ENCODE results near the gene AGTR2. TPM values are rescaled to one million over a fixed set of nuclear protein-coding genes. Genes with fewer than 3 reads are reported as not detected.
"Not testable (repeated sequence)": the region's sequence is repeated elsewhere in the genome, so short reads cannot be mapped to it uniquely, and the experiment has no call there.

Gene AGTR2, protein sequence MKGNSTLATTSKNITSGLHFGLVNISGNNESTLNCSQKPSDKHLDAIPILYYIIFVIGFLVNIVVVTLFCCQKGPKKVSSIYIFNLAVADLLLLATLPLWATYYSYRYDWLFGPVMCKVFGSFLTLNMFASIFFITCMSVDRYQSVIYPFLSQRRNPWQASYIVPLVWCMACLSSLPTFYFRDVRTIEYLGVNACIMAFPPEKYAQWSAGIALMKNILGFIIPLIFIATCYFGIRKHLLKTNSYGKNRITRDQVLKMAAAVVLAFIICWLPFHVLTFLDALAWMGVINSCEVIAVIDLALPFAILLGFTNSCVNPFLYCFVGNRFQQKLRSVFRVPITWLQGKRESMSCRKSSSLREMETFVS
- not detected for polyA plus RNA-seq

DNA sequence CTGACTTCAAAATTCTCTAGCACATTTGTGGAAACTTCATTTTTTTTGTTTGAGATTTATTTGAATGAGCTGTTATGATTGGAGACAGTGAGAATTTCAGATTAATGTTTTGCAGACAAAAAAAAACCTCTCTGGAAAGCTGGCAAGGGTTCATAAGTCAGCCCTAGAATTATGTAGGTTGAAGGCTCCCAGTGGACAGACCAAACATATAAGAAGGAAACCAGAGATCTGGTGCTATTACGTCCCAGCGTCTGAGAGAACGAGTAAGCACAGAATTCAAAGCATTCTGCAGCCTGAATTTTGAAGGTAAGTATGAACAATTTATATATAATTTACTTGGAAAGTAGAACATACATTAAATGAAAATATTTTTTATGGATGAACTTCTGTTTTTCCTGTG, at the start of gene AGTR2:
TSS of gene AGTR2 (plus strand) at position 234 of the 400 bp plus-strand sequence. CDS start 1,537 bp downstream, outside the sequence.
- H3K4me1 Mint-ChIP-seq: no peaks in the 10 kb centered on the region
- H3K27ac Mint-ChIP-seq: no peak within 1 kb of the TSS
- H3K9me3 Mint-ChIP-seq: peaks cover 0 to 5% (median under 1%) of the 10 kb centered on the region in 6 donors
- DNase-seq: no peak
- H3K4me3 Mint-ChIP-seq: no peak within 1 kb of the TSS
- no peaks in the 10 kb centered on the region for H3K36me3 Mint-ChIP-seq
- peaks cover 0 to 5% (median 0%) of the 10 kb centered on the region in 3 donors for H3K27me3 Mint-ChIP-seq (ENCODE audit: low read depth in 3 of 3)

DNA sequence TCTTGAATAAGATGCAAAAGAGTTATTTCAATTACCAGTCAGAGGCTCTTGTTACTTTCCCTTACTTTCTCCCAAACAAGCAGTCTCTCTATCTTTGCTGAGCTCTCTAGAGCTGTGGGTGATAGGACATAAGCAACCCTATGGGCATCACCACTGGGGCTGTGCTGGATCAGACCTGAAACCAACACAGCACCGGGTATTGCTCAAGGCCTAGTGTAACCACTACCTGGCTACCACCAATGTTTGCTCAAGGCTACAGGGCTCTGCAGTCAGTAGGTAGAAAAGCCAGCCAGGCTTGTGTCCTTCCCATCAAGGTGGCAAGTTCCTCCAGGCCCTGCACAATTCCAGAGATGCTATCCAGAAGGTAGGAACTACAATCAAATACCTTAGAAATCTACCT, 35.3 kb upstream of the AGTR2 start:
- DNase-seq: no peak
- H3K36me3 Mint-ChIP-seq: no peaks in the 10 kb centered on the region
- no peaks in the 10 kb centered on the region for H3K4me1 Mint-ChIP-seq
- H3K9me3 Mint-ChIP-seq: peaks cover 0 to 1% (median 0%) of the 10 kb centered on the region in 6 donors
- H3K4me3 Mint-ChIP-seq: no peak overlapping the region
- no peak overlapping the region for H3K27ac Mint-ChIP-seq
- H3K27me3 Mint-ChIP-seq (ENCODE audit: low read depth in 3 of 3): no peaks in the 10 kb centered on the region

DNA sequence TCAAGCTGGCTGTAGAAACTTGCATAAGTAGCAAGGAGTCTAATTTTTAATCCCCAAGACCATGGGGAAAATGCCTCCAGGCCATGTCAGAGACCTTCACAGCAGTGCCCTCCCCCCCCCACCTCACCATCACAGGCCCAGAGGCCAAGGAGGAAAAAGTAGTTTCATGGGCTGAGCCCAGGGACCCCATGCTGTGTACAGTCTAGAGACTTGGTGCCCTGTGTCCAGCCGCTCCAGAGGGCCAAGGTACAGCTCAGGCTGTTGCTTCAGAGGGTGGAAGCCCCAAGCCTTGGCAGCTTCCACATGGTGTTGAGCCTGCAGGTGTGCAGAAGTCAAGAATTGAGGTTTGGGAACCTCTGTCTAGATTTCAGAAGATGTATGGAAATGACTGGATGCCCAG, 29.3 kb upstream of the AGTR2 start:
- H3K4me1 Mint-ChIP-seq; H3K4me3 Mint-ChIP-seq; H3K36me3 Mint-ChIP-seq; H3K27me3 Mint-ChIP-seq (ENCODE audit: low read depth in 3 of 3); DNase-seq; H3K27ac Mint-ChIP-seq; H3K9me3 Mint-ChIP-seq: not testable (repeated sequence)

DNA sequence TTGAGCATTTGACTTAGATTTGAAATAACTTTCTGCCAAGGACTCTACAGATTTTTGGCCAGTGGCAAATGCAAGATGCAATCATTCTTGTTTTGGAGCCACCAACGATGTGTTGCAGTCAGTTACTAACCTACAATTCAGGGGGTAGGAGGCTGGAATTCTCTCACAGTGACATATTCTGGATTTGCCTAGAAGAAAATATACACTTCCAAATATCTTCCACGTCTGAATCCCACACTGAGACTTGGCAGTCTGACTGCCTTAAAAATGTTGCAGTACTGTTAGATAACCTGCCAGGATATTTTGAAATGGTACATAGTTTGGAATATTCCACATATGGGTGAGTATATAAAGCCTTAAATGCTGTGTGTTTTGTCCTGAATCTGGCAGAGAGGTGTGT, 27.6 kb upstream of the AGTR2 start:
- no peak overlapping the region for H3K27ac Mint-ChIP-seq
- H3K27me3 Mint-ChIP-seq (ENCODE audit: low read depth in 3 of 3): peaks cover 0 to 3% (median 0%) of the 10 kb centered on the region in 3 donors
- H3K4me3 Mint-ChIP-seq: no peak overlapping the region
- H3K9me3 Mint-ChIP-seq: peaks cover 0 to 3% (median 0%) of the 10 kb centered on the region in 6 donors
- DNase-seq: no peak
- no peaks in the 10 kb centered on the region for H3K36me3 Mint-ChIP-seq
- H3K4me1 Mint-ChIP-seq: no peaks in the 10 kb centered on the region

DNA sequence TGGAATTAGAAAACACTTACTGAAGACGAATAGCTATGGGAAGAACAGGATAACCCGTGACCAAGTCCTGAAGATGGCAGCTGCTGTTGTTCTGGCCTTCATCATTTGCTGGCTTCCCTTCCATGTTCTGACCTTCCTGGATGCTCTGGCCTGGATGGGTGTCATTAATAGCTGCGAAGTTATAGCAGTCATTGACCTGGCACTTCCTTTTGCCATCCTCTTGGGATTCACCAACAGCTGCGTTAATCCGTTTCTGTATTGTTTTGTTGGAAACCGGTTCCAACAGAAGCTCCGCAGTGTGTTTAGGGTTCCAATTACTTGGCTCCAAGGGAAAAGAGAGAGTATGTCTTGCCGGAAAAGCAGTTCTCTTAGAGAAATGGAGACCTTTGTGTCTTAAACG, 2.4 kb downstream of the AGTR2 start:
- Mint-ChIP-seq H3K9me3 (peaks cover 0 to 5% (median under 1%) of the 10 kb centered on the region in 6 donors), H3K36me3 (no peaks in the 10 kb centered on the region), H3K4me1 (no peaks in the 10 kb centered on the region), H3K27ac (no peak overlapping the region), H3K27me3 (ENCODE audit: low read depth in 3 of 3) (peaks cover 0 to 6% (median 2%) of the 10 kb centered on the region in 3 donors), H3K4me3 (no peak overlapping the region)
- DNase-seq: no peak

DNA sequence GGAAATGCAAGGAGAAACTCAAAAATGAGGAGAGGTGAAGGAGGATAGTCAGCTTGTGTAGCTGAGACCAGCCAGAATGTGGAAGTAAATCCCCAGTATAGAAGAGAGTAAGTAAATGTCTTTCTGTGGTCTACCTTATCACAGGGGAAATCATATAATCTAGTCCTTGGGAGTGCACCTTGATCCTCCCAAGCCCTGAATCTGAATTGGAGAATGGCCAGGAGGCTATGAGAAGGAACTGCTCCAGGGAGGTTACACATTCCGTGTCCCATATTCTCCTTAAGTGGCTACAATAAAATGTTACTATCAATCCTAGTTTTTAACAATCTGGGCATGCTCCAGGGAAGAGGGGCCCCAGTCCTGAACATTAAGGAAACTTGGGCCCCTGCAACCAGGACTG, 10.8 kb downstream of the AGTR2 start:
- H3K27ac Mint-ChIP-seq: no peak overlapping the region
- H3K9me3 Mint-ChIP-seq: peaks cover 0 to 13% (median 3%) of the 10 kb centered on the region in 6 donors
- H3K4me1 Mint-ChIP-seq: no peaks in the 10 kb centered on the region
- peaks cover 0 to 5% (median 2%) of the 10 kb centered on the region in 3 donors for H3K27me3 Mint-ChIP-seq (ENCODE audit: low read depth in 3 of 3)
- H3K36me3 Mint-ChIP-seq: no peaks in the 10 kb centered on the region
- no peak overlapping the region for H3K4me3 Mint-ChIP-seq
- no peak for DNase-seq

DNA sequence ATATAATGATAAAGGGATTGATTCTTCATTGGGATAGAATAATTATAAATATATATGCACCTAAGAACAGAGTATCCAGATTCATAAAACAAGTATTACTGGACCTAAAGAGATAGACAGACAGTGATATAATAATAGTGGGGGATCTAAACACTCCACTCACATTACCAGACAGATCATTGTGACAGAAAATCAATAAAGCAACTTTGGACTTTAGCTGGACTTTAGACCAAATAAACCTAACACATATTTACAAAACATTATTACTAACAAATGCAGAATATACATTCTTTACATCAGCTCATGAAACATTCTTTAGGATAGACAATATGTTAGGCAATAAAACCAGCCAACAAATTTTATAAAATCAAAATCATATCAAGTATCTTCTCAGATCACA, 14.6 kb downstream of the AGTR2 start:
- peaks cover 1 to 19% (median 6%) of the 10 kb centered on the region in 6 donors for H3K9me3 Mint-ChIP-seq
- no peaks in the 10 kb centered on the region for H3K4me1 Mint-ChIP-seq
- H3K36me3 Mint-ChIP-seq: no peaks in the 10 kb centered on the region
- no peak for DNase-seq
- no peak overlapping the region for H3K4me3 Mint-ChIP-seq
- H3K27ac Mint-ChIP-seq: no peak overlapping the region
- peaks cover 0 to 5% (median 2%) of the 10 kb centered on the region in 3 donors for H3K27me3 Mint-ChIP-seq (ENCODE audit: low read depth in 3 of 3)

DNA sequence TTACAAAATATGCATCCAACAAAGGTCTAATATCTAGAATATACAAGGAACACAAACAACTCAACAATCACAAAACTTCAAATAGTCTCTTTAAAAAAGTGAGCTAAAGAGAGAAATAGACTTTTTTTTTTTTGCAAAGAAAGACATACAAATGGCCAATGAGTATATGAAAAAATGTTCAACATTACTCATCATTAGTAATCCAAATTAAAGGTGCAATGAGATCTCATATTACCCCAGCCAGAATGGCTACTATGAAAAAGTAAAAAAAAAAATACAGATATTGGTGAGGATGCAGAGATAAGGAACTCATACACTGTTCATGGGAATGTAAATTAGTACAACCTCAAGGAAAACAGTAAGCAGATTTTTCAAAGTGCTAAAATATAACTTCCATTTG, 24.1 kb downstream of the AGTR2 start:
- Mint-ChIP-seq H3K36me3 (no peaks in the 10 kb centered on the region), H3K27ac (no peak overlapping the region), H3K27me3 (ENCODE audit: low read depth in 3 of 3) (peaks cover 0 to 4% (median 2%) of the 10 kb centered on the region in 3 donors), H3K4me1 (no peaks in the 10 kb centered on the region), H3K4me3 (no peak overlapping the region), H3K9me3 (peaks cover 0 to 12% (median 4%) of the 10 kb centered on the region in 6 donors)
- DNase-seq: no peak

DNA sequence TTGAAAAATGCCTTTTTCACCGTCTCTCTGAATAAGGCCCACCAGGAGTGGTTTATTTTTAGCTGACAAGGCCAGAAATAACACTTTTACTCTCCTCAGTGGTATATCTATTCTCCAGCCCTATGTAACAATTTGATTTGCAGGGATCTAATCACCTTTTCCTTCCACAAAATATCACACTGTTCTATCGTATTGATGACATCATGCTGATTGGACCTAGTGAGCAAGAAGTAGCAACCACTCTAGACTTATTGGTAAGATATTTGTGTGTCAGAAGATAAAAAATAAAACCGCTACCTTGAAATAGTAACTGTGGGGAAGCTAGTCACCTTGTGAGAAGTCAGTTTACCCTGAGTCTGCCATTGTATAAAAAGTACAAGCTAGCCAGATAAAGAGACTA, 27.7 kb downstream of the AGTR2 start:
- Mint-ChIP-seq H3K4me3 (no peak overlapping the region), H3K4me1 (no peaks in the 10 kb centered on the region), H3K27ac (no peak overlapping the region), H3K36me3 (no peaks in the 10 kb centered on the region), H3K27me3 (ENCODE audit: low read depth in 3 of 3) (peaks cover 0 to 2% (median 2%) of the 10 kb centered on the region in 3 donors), H3K9me3 (peaks cover 0 to 2% (median 0%) of the 10 kb centered on the region in 6 donors)
- no peak for DNase-seq

DNA sequence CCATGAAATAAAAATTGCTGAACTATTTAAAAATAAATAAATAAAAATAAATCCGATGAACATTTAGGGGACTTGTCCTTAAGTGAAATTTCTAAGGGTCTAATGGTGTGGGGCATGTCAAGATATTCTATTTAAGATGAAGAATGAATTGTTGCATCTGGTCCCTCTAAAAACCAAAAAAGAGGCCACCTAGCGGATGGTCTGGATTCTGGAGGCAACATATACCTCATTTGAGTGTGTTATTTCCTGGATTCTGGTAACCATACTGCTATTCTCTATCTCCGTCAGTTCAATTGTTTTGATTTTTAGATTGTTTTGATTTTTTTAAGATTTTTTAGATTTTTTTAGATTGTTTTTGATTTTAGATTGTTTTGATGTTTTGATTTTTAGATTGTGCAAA, 28.3 kb downstream of the AGTR2 start:
- Mint-ChIP-seq H3K4me3 (no peak overlapping the region), H3K9me3 (peaks cover 0 to 2% (median 0%) of the 10 kb centered on the region in 6 donors), H3K27ac (no peak overlapping the region), H3K4me1 (no peaks in the 10 kb centered on the region), H3K27me3 (ENCODE audit: low read depth in 3 of 3) (peaks cover 0 to 2% (median 2%) of the 10 kb centered on the region in 3 donors), H3K36me3 (no peaks in the 10 kb centered on the region)
- no peak for DNase-seq

DNA sequence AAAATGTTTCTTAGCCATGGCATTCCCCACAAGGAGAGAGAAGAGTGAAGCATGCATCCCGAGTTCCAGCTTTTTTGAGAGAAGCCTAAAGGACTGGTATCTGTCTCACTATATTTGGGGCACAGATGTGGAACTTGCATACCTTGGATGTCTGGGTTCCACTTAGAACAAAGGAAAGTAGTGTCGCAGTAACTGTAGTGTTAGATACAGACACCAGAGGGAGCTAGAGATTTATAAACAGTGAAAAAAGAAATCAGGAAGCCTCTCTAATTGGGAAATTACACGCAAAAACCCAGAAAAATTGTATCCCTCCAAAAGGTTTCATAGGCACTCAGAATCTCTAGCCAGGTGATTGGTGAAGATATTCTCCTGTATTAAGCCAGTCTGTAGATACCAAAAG, 34.4 kb downstream of the AGTR2 start:
- H3K4me1 Mint-ChIP-seq: no peaks in the 10 kb centered on the region
- no peak overlapping the region for H3K27ac Mint-ChIP-seq
- peaks cover 0 to 3% (median 0%) of the 10 kb centered on the region in 3 donors for H3K27me3 Mint-ChIP-seq (ENCODE audit: low read depth in 3 of 3)
- no peak overlapping the region for H3K4me3 Mint-ChIP-seq
- H3K9me3 Mint-ChIP-seq: peaks cover 0 to 3% (median 0%) of the 10 kb centered on the region in 6 donors
- DNase-seq: no peak
- no peaks in the 10 kb centered on the region for H3K36me3 Mint-ChIP-seq

DNA sequence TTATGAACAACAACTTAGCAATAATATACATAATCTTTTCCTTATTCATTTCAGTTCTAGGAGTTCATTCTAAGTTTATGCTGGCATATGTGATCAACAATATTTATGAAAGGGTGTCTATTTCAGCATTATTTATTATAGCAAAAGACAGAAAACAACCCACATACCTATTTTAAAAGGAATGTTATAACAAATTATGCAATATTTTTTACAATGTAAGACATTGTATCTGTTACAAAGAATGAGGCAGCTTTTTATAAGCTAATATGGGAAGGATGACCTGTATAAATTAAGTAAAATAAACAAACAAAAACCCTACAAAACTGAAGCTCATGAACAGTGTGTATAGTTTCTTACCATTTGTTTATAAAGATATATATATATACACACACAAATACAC, 42.7 kb downstream of the AGTR2 start:
- no peak for DNase-seq
- H3K4me3 Mint-ChIP-seq: no peak overlapping the region
- peaks cover 0 to 8% (median 1%) of the 10 kb centered on the region in 6 donors for H3K9me3 Mint-ChIP-seq
- no peak overlapping the region for H3K27ac Mint-ChIP-seq
- peaks cover 0 to 4% (median 0%) of the 10 kb centered on the region in 3 donors for H3K27me3 Mint-ChIP-seq (ENCODE audit: low read depth in 3 of 3)
- no peaks in the 10 kb centered on the region for H3K4me1 Mint-ChIP-seq
- no peaks in the 10 kb centered on the region for H3K36me3 Mint-ChIP-seq

DNA sequence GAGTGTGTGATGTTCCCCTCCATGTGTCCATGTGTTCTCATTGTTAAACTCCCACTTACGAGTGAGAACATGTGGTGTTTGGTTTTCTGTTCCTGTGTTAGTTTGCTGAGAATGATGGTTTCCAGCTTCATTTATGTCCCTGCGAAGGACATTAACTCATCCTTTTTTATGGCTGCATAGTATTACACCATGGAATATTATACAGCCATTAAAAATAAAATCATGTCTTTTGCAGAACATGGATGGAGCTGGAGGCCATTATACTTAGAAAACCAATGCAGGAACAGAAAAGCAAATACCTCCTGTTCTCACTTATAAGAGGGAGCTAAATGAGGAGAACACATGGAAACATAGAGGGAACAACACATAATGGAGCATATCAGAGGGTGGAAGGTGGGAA, 46.5 kb downstream of the AGTR2 start:
- not testable (repeated sequence) for H3K4me1 Mint-ChIP-seq; H3K27me3 Mint-ChIP-seq (ENCODE audit: low read depth in 3 of 3); DNase-seq; H3K36me3 Mint-ChIP-seq; H3K4me3 Mint-ChIP-seq; H3K9me3 Mint-ChIP-seq
- H3K27ac Mint-ChIP-seq: peak overlapping the region in 1 of 6 donors; percentile 21

Measured in immature natural killer cell (primary cell).